Measurements from ENCODE around the gene TFPI. TPM values are rescaled to one million over a fixed set of nuclear protein-coding genes. Genes with fewer than 3 reads are reported as not detected.

The TFPI gene
- total and polyA plus RNA-seq, 2 of the 8 experiments (the other 6 are each of a cell fraction or from before 2014, with no cell fraction given) = 2.0 to 7.1 TPM

DNA sequence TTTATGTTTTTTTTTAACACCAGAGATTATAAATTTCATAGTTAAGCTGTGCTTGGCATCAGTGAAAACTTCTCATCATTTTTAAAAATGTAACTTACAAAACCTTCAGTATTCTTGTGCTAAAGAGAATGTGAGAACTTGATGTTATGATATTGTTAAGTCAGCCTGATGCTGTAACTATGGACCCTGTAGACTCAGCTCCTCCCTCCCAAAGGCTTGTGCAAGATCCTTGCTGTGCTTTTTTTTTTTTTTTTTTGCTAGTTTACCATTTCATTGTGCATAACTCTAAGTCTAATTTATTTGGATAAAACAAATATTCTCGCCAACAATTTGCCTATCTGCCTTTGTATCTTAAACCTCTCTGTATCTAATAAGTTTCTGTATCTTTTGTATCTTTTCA, 12.9 kb upstream of the TFPI start:
- WGBS, 2 experiments (ENCODE audit: extremely low coverage in 1 of 2, insufficient coverage in 1 of 2, insufficient read length in 1 of 2, insufficient replicate concordance in 2 of 2, low coverage in 1 of 2, low lambda C conversion rate in 2 of 2, missing lambda C conversion rate in 1 of 2) = 64% methylated on average over 1 of the region's 1 CpG; no CpG with 5 or more reads in 1 of the 2 experiments
- Histone ChIP-seq H4K91ac (replicated peaks; ENCODE audit: insufficient read length, low read length) (no peak overlapping the region), H3K9me3 (ENCODE audit: insufficient read depth in 2 of 2, low read depth in 1 of 2, low read length in 1 of 2) (no peaks in the 10 kb centered on the region), H3K79me1 (ENCODE audit: low read depth, low read length) (no peaks in the 10 kb centered on the region), H2BK12ac (ENCODE audit: low read depth, low read length) (no peak overlapping the region), H4K8ac (ENCODE audit: extremely low read depth, insufficient read depth, low read length) (no peak overlapping the region), H2BK120ac (replicated peaks; ENCODE audit: low read depth, low read length) (no peak overlapping the region), H3K36me3 (ENCODE audit: control insufficient read depth in 2 of 4, insufficient read depth in 4 of 4, low read length in 3 of 4) (no peaks in the 10 kb centered on the region; a peak in 1 of 8 replicates), H3K14ac (ENCODE audit: insufficient read length) (no peak overlapping the region), H3K4me2 (ENCODE audit: insufficient read depth in 1 of 2, low read depth in 2 of 2, low read length in 2 of 2) (peak overlapping the region in 1 of 2 experiments; percentile 1; a peak in 1 of 4 replicates), H3K56ac (replicated peaks; ENCODE audit: insufficient read length, low read depth, low read length) (no peak overlapping the region), H3K27ac (ENCODE audit: low read depth, low read length) (no peak overlapping the region), H2BK5ac (ENCODE audit: low read depth, low read length) (no peak overlapping the region), H3K9ac (replicated peaks in 1 of 4; ENCODE audit: extremely low read depth in 1 of 4, low read depth in 3 of 4, low read length in 3 of 4) (no peak overlapping the region), H3K27me3 (replicated peaks in 1 of 4; ENCODE audit: control insufficient read depth in 3 of 4, extremely low read depth in 1 of 4, insufficient read depth in 3 of 4, low read length in 3 of 4) (no peaks in the 10 kb centered on the region), H2AFZ (ENCODE audit: low read length) (no peak overlapping the region), H3K23ac (ENCODE audit: insufficient read length) (no peak overlapping the region), H3K4me1 (replicated peaks in 1 of 4; ENCODE audit: control insufficient read depth in 3 of 4, insufficient read depth in 4 of 4, low read length in 3 of 4) (peaks cover 0 to 7% (median 0%) of the 10 kb centered on the region in 4 experiments; a peak in 2 of 7 replicates), H4K20me1 (replicated peaks in 1 of 2; ENCODE audit: control insufficient read depth in 1 of 2, insufficient read depth in 2 of 2, low read length in 2 of 2) (no peaks in the 10 kb centered on the region), H3K23me2 (ENCODE audit: low read depth, low read length) (no peaks in the 10 kb centered on the region; the same call in 1 of the 2 replicates), H3K4ac (replicated peaks; ENCODE audit: insufficient read length, low read depth, low read length) (no peak overlapping the region), H2BK15ac (ENCODE audit: low read length) (no peak overlapping the region), H2AK5ac (ENCODE audit: low read depth, low read length) (no peak overlapping the region; the same call in 1 of the 2 replicates), H2BK20ac (ENCODE audit: low read length) (no peak overlapping the region), H4K5ac (ENCODE audit: insufficient read length, low read depth, low read length) (no peak overlapping the region), H3K18ac (ENCODE audit: extremely low read depth, low read length) (no peak overlapping the region), H3K4me3 (ENCODE audit: extremely low read depth in 1 of 4, insufficient read depth in 2 of 4, low read depth in 3 of 4, low read length in 4 of 4) (no peak overlapping the region), H3K79me2 (ENCODE audit: control insufficient read depth in 1 of 2, insufficient read depth in 2 of 2, low read length in 2 of 2) (peaks cover 0 to 27% of the 10 kb centered on the region in 2 experiments; a peak in 3 of 4 replicates)
- CTCF ChIA-PET (ENCODE audit: partially characterized antibody) = interaction anchor here (0.6 to 6.2 kb wide), 7 partner anchors 13 to 1746 kb away, joined by 3 to 36 read pairs (median 3); no protein-coding TSS in a partner anchor
- FAIRE-seq (no peak), DNase-seq (ENCODE audit: low read depth in 1 of 2, low spot score in 2 of 2) (no peak)
- POLR2A ChIA-PET (ENCODE audit: partially characterized antibody) = interaction anchor here (0.7 to 1.9 kb wide), 3 partner anchors 12 to 47 kb away, joined by 3 to 6 read pairs (median 4); no protein-coding TSS in a partner anchor
- no peak for TF ChIP-seq POLR2AphosphoS5 (IDR thresholded peaks at IDR 0.05; ENCODE audit: low read depth, low read length)
